ENCODE measurements around the gene GOLGA7B. TPM values are rescaled to one million over a fixed set of nuclear protein-coding genes. Genes with fewer than 3 reads are reported as not detected.
A peak's percentile ranks its signal among the peaks of the same experiment; 100 is the strongest.

GOLGA7B gene
- under 0.01 and 0.26 TPM in 2 replicates for total RNA-seq

DNA sequence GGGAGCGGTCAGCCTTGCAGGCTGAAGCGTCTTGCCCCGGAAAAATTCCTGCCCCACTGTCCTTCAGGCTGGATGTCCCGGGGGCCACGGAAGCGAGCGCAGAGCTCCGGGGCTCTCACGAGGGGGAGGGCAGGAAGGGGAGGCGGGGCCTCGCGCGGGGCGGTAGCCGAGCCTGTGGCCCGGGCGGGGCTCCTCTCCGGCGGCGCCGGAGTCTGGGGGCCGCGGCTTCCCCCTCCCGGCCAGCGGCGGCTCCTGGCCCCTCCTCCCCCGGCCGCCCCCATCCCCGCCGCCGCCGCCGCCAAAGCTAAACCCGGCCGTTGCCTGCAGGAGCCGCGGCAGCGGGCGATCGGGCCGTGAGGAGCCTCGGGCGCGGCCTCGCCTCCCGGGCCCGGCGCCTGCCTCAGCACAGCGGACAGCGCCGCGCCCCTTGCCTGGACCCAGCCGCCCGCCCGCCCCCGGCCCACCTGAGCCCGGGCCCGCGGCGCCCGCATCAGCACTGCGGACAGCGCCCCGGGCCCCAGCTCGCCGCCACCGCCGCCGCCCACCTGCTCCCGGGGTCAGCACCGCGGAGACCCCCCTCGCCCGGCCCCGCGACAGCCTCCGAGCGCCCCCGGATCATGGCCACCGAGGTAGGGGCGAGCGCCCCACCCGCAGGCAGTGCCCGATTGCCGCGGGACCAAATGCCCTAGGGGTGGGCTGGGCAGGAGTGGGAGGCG lies at the start of gene GOLGA7B:
GOLGA7B (plus strand) TSS at position 157 of the 716 bp plus-strand sequence; CDS start at position 618, 461 bp downstream.
- H3K27me3 ChIP-seq (ENCODE audit: control insufficient read depth, insufficient read depth, low read length): peaks cover 5% of the 10 kb centered on the region
- no peak for DNase-seq (ENCODE audit: low read depth)
- no peak for FAIRE-seq
- H3K4me3 ChIP-seq (ENCODE audit: low read depth, low read length): peak within 1 kb of the TSS; percentile 37
- TF ChIP-seq, protein P1, sequence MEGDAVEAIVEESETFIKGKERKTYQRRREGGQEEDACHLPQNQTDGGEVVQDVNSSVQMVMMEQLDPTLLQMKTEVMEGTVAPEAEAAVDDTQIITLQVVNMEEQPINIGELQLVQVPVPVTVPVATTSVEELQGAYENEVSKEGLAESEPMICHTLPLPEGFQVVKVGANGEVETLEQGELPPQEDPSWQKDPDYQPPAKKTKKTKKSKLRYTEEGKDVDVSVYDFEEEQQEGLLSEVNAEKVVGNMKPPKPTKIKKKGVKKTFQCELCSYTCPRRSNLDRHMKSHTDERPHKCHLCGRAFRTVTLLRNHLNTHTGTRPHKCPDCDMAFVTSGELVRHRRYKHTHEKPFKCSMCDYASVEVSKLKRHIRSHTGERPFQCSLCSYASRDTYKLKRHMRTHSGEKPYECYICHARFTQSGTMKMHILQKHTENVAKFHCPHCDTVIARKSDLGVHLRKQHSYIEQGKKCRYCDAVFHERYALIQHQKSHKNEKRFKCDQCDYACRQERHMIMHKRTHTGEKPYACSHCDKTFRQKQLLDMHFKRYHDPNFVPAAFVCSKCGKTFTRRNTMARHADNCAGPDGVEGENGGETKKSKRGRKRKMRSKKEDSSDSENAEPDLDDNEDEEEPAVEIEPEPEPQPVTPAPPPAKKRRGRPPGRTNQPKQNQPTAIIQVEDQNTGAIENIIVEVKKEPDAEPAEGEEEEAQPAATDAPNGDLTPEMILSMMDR (IDR thresholded peaks at IDR 0.05; ENCODE audit: insufficient read depth, low read length, severe bottlenecking): no peak
- no peaks in the 10 kb centered on the region for H3K36me3 ChIP-seq (ENCODE audit: control insufficient read depth, insufficient read depth, low read length)

DNA sequence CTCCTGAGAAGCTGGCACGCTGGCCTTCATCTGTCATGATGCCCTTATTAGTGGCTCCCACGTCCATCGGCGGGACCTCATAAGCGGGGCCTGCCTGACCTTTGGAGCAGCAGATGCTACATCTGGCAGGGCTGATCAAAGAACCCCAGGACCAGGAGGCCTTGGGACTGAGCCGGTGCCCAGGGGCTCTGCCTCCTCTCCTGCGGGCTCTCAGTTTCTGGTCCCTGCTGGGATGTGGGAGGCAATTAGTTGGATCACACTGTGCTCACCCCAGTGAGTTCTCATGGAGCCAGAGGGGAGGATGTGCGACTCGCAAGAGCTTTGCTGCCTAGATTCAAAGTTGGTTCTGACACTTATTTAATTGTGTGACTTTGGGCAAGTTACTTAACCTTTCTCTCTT lies 49.2 kb upstream of the GOLGA7B start:
- H3K27me3 ChIP-seq (ENCODE audit: control insufficient read depth, insufficient read depth, low read length): no peaks in the 10 kb centered on the region
- FAIRE-seq: no peak
- TF ChIP-seq, protein P1 (IDR thresholded peaks at IDR 0.05; ENCODE audit: insufficient read depth, low read length, severe bottlenecking): no peak

DNA sequence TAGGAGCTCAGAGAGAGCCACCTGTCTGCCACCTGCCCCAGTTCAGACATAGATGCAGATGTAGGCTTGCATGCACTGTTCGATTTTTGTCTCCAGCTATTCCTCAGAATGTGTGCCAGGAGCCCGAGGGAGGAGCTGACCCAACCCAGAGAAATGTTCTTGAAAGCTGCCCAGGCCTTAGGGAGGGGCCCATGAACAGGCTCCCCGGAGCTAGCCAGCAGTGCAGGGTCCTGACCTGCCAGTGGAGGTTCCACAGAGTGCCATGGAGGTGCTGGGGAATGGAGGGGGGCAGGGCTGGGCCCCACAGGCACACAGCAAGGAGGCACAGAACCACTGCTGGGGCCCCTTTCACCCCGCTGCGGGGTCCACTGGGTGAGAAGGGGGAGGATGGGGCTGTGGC lies 48.2 kb upstream of the GOLGA7B start:
- H3K4me3 ChIP-seq (ENCODE audit: low read depth, low read length): no peak overlapping the region
- no peak for DNase-seq (ENCODE audit: low read depth)
- TF ChIP-seq, protein P1 (IDR thresholded peaks at IDR 0.05; ENCODE audit: insufficient read depth, low read length, severe bottlenecking): no peak
- no peaks in the 10 kb centered on the region for H3K27me3 ChIP-seq (ENCODE audit: control insufficient read depth, insufficient read depth, low read length)
- H3K36me3 ChIP-seq (ENCODE audit: control insufficient read depth, insufficient read depth, low read length): no peaks in the 10 kb centered on the region
- FAIRE-seq: no peak

More for the DNA sequence above, 49.2 kb upstream of the GOLGA7B start:
- DNase-seq (ENCODE audit: low read depth): no peak
- Histone ChIP-seq H3K4me3 (ENCODE audit: low read depth, low read length) (no peak overlapping the region), H3K36me3 (ENCODE audit: control insufficient read depth, insufficient read depth, low read length) (no peaks in the 10 kb centered on the region)

DNA sequence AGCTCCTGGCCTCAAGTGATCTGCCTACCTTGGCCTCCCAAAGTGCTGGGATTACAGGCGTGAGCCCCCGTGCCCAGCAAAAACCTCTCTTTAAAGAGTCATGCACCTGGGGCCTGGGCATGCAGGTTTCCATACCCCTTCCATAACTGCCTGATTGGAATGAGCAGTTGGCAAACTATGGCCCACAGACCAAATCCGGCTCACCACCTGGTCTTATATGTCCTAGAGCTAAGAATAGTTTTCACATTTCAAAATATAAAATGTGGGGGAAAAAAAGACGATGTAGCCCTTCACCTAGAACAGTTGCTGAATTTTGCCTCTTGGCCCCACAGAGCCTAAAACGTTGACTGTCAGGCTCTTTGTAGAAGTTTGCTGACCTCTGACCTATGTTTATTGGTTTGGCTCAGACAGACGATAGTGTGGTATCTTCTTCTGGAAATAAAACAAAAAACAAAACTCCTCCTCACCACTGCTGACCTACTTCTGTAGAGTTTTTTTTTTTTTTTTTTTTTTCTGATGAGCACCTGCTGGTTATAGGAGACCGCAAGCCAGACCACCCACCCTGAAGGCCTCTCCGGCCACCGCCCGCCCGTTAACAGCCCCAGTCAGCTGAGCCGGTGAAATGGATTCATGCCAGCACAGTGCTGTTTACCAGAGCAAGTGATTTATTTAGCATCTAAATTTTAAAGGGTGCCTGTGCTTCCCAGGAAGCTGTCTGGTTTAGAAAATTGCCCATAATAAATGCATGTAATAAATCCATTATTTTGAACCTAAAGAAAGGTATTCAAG lies 44.4 kb upstream of the GOLGA7B start:
- H3K27me3 ChIP-seq (ENCODE audit: control insufficient read depth, insufficient read depth, low read length): no peaks in the 10 kb centered on the region
- no peak for DNase-seq (ENCODE audit: low read depth)
- TF ChIP-seq, protein P1 (IDR thresholded peaks at IDR 0.05; ENCODE audit: insufficient read depth, low read length, severe bottlenecking): no peak
- H3K4me3 ChIP-seq (ENCODE audit: low read depth, low read length): no peak overlapping the region
- no peaks in the 10 kb centered on the region for H3K36me3 ChIP-seq (ENCODE audit: control insufficient read depth, insufficient read depth, low read length)
- FAIRE-seq: peak; percentile 28

DNA sequence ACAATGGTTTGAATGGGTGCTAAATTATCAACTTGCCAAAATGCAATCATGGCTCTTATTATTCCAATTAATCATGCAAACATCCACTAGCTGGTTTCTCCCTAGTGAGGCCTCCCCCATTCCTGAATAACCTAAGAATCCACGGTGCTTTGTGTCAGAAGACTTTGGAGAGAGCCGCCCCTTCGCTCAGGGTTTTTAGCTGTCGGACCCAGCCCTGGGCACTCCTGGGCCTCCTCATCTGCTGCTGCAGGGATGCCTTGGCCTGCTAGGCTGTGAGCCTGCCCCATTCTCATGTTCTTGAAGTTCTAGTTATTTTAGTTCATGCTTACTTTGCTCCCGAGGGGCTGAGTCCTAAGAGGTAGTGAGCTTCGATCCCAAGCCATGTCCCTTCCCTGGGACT lies 43.7 kb upstream of the GOLGA7B start:
- TF ChIP-seq, protein P1 (IDR thresholded peaks at IDR 0.05; ENCODE audit: insufficient read depth, low read length, severe bottlenecking): no peak
- no peak for FAIRE-seq
- Histone ChIP-seq H3K27me3 (ENCODE audit: control insufficient read depth, insufficient read depth, low read length) (no peaks in the 10 kb centered on the region), H3K4me3 (ENCODE audit: low read depth, low read length) (no peak overlapping the region), H3K36me3 (ENCODE audit: control insufficient read depth, insufficient read depth, low read length) (no peaks in the 10 kb centered on the region)
- DNase-seq (ENCODE audit: low read depth): no peak

Data from bronchial epithelial cell (primary cell).